SK-MEL-5 (cell line): ENCODE data around the gene LARP1B. TPM values are rescaled to one million over a fixed set of nuclear protein-coding genes. Genes with fewer than 3 reads are reported as not detected.
"Not testable (repeated sequence)": the region's sequence is repeated elsewhere in the genome, so short reads cannot be mapped to it uniquely, and the experiment has no call there.

Source experiments
- DNase-seq: peaks from one replicate; pipeline ENCODE4 v3.0.0-alpha.2; 2016; ENCODE audit warnings: low read depth, low spot score
- in situ Hi-C: cut with HindIII; loops from 2 replicates; pipeline ENCODE4 v1.10.0; 2016; ENCODE audit warnings: low sequenced_read_pairs, high pct_unique_total_duplicates, low pct_unique_long_range_greater_than_20kb
- polyA plus RNA-seq, 2 experiments: library from polyadenylated mRNA; depleted of rRNA; stranded (reverse); fragments of >200 nt; gene quantifications; 2 replicates each; pipeline ENCODE4 v1.2.3, GENCODE V29; 2015
- total RNA-seq: library from RNA; depleted of rRNA; stranded (reverse); fragments of >200 nt; shearing (Covaris generic); gene quantifications from 2 replicates; pipeline ENCODE4 v1.2.3, GENCODE V29; 2014; rRNA removed

LARP1B gene
- 11.7 and 13.4 TPM in 2 replicates for total RNA-seq
- polyA plus RNA-seq (2015; cell fraction: cytosol; rRNA removed): 5.1 and 6.1 TPM in 2 replicates
- polyA plus RNA-seq (2015; cell fraction: nucleus; rRNA removed): 12.3 and 13.0 TPM in 2 replicates

DNA sequence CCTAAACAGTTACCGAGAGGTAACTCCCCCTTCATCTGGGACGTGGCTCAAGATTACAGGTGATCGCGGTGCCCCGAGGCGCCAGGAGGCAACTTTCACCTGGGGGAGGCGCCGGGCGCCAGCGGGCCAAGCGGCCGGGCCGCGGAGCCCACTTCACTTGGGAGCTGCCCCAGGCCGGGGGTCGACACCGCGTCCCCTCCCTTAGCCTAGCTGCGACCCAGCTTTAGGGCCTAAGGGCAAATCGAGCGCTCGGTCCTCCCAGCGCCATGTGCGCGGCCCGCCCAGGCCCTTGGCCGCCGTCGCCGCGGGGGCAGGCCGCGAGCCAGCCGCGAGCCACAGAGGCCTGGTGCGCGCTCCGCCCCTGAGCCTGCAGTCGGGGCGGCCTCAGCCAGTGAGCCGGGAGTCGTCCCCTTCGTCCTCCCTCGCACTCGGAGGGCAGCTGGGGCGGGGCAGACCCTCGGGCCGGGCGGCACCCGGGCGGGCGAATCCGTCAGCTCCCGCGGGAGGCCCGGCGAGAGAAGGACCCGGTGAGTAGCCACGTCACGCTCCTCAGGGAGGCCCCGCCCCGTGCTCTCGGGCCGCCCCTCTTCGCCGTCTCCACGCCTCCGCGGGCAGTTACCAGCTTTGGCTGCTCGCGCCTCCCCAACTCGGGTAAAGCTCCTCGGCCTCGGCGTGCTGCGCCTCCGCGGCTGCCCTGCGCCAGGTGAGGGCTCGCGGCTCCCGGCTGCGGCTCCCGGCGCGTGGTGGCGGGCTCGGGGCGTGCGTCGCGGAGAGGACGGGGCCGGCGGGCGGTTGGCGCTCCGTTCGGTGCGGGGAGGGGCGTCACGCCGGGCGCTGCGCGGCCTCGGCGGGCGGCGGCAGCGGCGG lies at the start of gene LARP1B:
TSS of gene LARP1B (plus strand) at position 614 of the 867 bp plus-strand sequence. CDS start 13,640 bp downstream, outside the sequence.
- DNase-seq: peak; percentile 87
- in situ Hi-C loops: no loop called here

DNA sequence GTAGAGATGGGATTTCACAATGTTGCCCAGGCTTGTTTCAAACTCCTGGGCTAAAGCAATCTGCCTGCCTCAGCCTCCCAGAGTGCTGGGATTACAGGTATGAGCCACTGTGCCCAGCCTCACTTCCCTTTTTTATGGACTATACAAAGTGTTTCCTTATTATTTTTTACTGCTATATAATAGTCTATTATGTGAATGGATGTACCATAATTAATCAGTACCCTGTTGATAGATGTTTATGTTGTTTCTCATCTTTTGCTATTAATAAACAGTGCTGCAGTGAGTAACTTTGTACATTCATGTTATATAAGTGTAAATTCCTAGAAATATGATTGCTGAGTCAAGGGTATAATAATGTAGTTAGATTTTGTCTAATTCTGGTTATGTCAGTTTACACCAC lies 35.8 kb upstream of the LARP1B start:
- in situ Hi-C loops: no loop called here
- no peak for DNase-seq

DNA sequence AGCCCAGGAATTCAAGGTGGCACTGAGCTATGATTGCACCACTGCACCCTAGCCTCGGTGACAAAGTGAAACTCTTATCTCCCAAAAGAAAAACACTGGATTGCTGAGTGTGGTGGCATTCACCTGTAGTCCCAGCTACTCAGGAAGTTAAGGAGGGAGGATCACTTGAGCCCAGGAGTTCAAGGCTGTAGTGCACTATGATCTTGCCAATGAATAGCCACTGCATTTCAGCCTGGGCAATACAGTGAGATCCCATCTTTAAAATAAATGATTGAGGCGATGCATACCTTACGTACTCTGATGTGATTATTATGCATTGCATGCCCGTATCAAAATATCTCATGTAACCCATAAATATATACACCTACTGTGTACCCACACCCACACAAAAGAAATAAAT lies 31.2 kb upstream of the LARP1B start:
- in situ Hi-C loops: no loop called here

DNA sequence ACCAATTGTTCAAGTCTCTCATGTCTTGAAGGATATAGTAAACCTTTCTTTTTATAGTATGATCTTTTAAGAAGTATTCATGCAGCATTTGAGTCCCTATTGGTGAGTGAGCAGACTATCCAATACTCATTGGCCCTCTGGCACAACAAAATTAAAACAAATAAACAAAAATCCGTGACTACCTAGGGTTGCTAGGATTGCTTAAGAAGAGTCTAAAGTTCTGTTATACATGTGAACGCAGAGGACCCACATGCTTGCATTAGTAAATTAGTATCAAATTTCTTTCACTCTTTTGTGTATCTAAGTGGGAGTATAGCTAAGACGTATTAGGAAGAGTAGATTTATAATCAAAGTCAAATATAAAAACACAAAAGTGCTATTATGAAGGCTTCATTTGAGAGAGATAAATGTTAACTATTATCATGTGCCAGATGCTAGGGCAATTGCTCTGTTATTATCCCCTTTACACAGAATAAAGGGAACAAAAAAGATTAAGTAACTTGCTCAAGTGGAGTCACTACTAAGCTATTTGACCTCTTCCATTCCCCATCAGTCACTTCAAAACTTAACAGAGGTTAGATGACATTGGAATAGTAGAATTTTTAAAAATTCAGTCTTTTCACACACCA lies 29.2 kb upstream of the LARP1B start:
- in situ Hi-C loops: no loop called here
- no peak for DNase-seq

More for the DNA sequence above, 31.2 kb upstream of the LARP1B start:
- no peak for DNase-seq

DNA sequence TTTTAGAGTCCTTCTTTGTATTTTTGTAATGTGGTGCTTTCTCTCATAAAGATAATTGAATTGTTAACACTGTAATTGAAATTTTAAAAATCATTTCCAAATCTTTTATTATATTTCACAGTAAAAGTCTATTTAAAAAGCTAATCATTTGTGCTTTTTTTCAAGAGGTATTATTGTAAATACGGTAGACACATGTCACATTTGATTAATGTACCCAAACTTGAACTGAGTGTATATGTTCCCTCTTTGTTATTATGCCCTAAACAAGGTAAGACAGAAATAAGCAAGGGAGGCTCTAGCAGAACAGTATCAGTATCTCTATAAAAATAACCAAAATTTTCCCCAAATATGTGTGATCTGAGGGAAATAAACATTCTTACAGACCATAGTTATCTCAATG lies 21.5 kb upstream of the LARP1B start:
- in situ Hi-C loops: no loop called here
- DNase-seq: no peak

DNA sequence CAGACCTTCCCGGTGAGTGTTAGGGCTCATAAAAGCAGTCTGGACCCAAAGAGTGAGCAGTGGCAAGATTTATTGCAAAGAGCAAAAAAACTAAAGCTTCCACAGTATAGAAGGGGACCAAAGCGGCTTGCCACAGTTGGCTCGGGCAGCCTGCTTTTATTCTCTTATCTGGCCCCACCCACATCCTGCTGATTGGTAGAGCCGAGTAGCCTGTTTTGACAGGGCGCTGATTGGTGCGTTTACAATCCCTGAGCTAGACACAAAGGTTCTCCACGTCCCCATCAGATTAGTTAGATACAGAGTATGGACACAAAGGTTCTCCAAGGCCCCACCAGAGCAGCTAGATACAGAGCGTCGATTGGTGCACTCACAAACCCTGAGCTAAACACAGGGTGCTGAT lies 14.1 kb upstream of the LARP1B start:
- DNase-seq, in situ Hi-C loops: not testable (repeated sequence)

DNA sequence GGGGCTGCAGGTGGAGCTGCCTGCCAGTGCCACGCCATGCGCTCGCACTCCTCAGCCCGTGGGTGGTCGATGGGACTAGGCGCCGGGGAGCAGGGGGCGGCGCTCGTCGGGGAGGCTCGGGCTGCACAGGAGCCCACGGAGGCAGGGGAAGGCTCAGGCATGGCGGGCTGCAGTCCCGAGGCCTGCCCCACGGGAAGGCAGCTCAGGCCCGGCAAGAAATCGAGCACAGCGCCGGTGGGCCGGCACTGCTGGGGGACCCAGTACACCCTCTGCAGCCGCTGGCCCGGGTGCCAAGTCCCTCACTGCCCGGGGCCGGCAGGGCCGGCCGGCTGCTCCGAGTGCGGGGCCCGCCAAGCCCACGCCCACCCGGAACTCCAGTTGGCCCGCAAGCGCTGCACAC lies 13.6 kb upstream of the LARP1B start:
- in situ Hi-C loops, DNase-seq: not testable (repeated sequence)

DNA sequence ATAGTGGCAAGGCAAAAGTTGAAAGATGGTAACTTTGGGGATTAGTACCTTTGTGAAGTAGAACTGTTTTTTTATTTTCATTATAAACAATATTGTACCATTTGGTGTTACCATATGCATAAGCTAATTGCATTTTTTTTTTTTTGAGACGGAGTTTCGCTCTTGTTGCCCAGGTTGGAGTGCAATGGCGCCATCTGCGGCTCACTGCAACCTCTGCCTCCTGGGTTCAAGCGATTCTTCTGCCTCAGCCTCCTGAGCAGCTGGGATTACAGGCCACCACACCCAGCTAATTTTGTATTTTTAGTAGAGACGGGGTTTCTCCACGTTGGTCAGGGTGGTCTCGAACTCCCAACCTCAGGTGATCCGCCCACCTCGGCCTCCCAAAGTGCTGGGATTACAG lies 9.9 kb upstream of the LARP1B start:
- DNase-seq: peak; percentile 35
- in situ Hi-C loops: not testable (repeated sequence)

DNA sequence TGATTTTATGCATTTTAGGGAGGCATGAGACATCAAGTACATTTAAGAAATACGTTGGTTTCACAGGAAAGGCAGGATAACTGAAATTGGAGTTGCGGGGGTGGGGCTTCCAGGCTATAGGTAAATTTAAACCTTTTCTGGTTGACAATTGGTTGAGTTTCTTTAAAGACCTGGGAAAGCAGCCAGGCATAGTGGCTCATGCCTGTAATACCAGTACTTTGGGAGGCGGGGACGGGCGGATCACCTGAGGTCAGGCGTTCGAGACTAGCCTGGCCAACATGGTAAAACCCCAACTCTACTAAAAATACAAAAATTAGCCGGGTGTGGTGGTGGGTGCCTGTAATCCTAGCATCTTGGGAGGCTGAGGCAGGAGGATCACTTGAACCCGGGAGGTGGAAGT lies 6.2 kb upstream of the LARP1B start:
- in situ Hi-C loops, DNase-seq: not testable (repeated sequence)

DNA sequence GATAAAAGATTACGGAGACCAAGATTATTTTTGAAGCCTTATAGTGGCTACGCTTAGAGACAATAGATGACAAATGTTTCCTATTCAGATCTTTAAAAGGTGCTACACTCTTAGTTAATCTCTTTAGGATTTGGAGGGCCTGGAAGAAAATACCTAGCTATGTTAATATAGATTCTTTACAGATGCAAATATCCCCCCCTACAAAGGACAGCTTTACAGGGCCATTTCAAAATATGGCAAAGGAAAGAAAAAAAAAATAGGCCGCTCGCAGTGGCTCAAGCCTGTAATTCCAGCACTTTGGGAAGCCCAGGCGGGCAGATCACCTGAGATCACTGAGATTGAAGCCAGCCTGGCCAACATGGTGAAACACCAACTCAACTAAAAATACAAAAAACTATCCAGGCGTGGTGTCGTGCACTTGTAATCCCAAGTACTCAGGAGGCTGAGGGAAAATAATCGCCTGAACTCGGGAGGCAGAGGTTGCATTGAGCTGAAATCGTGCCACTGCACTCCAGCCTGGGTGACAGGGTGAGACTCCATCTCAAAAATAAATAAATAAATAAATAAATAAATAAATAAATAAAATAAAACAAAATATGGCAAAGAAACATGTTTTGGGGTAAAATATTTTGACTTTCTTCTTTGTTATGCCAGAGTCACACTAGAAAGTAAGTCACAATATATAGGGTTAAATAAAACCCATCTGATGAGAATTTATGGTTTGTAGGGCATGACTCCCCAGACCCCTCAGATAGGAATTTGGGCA lies 5.5 kb upstream of the LARP1B start:
- DNase-seq, in situ Hi-C loops: not testable (repeated sequence)

DNA sequence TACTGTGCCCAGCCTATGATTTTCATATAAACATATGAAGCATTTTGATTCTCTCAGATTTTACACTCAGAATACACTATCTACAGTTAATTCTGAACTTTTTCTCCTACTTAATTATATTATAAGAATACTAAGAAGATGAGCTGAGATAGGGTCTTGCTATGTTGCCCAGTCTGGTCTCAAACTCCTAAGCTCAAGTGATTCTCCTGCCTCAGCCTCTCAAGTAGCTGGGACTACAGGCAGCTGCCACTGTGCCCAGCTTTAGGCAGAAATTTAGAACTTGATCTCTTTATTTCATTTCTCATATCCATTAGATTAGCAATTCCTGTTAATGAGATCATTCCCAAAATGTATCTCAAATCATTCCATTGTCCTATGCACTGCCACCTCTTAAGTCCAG lies 4.7 kb upstream of the LARP1B start:
- no peak for DNase-seq
- in situ Hi-C loops: no loop called here

DNA sequence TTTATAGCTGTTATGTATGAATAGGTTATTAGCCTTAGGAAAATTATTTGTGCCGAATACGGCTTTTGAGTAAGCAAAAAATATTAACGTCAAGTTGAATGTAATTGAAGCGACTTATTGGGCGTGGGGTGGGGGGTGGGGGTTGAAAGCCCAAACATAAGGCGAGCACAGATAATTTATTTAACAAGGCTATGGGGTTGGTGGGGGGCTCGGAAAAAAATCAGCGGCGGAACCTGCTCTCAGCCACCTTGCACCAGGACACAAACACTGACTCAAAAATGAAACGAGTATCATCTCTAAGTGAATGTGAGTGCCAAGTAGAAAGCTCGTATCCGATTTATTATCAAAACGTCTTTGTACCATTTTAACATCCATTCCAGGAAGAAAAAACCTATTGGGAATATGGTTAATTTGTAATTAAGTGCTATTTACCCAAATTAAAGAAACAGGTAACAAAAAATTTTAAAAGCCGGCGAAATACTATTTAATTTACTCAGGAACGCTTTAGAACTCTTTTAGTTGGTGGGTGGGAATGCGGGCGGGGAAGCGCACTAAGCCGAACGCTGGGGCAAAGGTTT lies 902 bp upstream of the LARP1B start:
- in situ Hi-C loops: no loop called here

DNA sequence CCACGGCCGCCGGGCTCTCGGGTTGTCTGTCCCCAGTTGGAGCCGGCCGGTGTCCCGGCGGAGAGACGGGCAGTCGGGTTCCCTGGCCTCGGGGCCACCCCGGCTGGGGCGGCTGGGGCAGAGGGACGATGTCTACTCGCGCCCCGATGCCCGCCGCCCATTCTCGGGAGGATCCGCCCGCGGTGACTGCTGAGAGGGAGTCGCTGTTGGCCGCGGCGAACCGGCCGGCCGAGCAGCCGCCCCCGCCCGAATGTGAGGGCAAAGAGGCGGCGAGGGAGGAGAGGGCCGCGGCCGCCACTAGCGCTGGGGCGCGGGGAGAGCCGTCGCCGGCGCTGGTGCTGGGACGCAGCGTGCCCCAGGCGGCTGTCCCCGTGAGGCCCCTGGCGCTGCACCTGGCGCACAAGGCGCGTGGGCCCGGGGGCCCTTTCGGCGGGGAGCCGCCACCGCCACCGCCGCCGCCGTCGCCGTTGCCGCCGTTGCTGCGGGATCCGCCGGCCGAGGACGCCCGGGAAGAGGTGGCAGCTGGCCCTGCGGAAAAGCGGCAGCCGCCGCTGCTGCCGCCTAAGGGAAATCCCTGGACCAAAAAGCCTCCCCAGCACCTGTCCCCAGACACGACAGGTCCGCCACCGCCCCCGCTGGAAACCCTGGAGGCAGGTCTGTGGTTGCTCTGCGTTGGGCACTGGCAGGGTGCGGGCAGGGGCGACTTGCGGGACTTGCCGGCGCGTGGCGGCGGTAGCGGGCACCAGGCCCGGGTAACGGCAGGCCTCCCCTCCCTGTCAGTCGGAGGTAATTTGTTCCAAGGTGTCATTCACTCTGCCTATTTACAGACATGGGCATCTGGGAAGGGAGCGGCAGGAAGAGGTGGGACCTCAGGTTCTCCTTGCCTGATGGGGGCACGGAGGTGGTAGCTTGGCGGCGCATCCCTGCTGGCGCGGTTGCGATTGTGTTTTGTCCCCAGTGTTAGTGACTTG lies 739 bp downstream of the LARP1B start:
- peak; percentile 14 for DNase-seq
- in situ Hi-C loops: no loop called here

More for the DNA sequence above, 902 bp upstream of the LARP1B start:
- DNase-seq: no peak

DNA sequence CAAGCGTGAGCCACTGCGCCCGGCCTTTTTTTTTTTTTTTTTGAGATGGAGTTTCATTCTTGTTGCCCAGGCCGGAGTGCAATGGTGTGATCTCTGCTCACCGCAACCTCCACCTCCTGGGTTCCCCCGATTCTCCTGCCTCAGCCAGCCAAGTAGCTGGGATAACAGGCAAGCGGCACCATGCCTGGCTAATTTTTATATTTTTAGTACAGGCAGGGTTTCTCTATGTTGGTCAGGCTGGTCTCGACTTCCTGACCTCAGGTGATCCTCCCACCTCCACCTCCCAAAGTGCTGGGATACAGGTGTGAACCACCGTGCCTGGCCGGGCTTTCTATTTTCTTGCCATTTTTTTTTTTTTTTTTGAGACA lies 5.3 kb downstream of the LARP1B start:
- in situ Hi-C loops, DNase-seq: not testable (repeated sequence)

DNA sequence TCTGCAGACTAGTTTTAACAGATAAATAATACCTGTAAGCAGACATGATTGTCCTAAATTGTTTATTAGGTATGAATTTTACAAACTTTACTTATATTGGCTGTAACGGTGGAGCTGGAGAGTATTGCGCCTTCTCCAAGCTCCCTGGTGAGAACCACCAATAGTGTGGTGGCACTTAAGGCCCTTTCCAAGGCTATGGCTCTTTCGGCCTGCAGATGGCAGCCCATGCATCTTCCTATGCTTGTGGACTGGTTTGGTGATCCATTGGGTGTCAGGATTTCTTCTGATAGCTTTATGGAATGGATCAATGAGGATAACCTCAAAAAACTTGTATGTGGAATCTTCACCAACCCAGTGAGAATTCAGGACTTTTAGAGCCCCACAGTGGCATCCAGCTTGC lies 7.8 kb downstream of the LARP1B start:
- in situ Hi-C loops: no loop called here
- DNase-seq: peak; percentile 67

DNA sequence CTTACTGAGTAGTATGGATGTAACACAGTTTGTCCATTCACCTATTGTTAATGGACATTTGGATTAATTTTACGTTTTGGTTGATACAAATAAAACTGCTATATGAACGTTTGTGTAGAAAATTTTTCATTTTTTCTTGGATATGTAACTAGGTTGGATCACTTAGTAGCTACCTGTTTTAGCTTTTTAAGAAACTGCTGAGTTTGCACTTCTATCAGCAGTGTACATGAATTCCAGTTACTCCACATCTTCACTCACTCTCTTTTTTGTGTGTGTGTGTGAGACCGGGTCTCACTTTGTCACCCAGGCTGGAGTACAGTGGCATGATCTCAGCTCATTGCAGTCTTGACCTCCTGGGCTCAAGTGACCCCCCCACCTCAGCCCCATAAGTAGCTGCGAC lies 15.4 kb downstream of the LARP1B start:
- DNase-seq: no peak
- in situ Hi-C loops: no loop called here

DNA sequence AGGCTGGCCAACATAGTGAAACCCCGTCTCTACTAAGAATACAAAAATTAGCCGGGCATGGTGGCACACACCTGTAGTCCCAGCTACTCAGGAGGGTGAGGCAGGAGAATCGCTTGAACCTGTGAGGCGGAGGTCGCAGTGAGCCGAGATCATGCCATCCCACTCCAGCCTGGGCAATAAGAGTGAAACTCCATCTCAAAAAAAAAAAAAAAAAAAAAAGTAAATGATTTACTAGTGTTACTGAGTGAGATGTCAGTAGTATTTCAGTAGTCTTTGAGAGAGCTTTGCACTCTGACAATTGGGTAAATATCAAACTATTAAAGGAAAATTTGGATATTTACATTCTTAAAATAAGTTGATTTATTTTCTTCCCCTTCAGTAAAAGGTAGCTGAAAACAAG lies 34.2 kb downstream of the LARP1B start:
- in situ Hi-C loops, DNase-seq: not testable (repeated sequence)
